ENCODE measurements around the gene RBFOX1. TPM values are rescaled to one million over a fixed set of nuclear protein-coding genes. Genes with fewer than 3 reads are reported as not detected.

The RBFOX1 gene
- total and polyA plus RNA-seq, 9 donors: 0.28 to 2.6 (median 0.48) TPM; not detected in 2

GRCh38 chr16:7470344-7470743, 137.7 kb downstream of the RBFOX1 start:
- intact Hi-C loops (cut with DNase I): no loop called here
- Histone ChIP-seq H3K4me3 (no peak overlapping the region), H3K4me1 (ENCODE audit: insufficient read depth) (no peaks in the 10 kb centered on the region), H3K36me3 (no peaks in the 10 kb centered on the region), H3K27me3 (no peaks in the 10 kb centered on the region), H3K9me3 (no peaks in the 10 kb centered on the region), H3K27ac (no peak overlapping the region)
- no peak for TF ChIP-seq CTCF (IDR thresholded peaks at IDR 0.05)
- TF ChIP-seq POLR2A (IDR thresholded peaks at IDR 0.05): no peak
- TF ChIP-seq EP300 (IDR thresholded peaks at IDR 0.05): no peak
- 90 to 94% (median 91%) methylated on average over 3 of the region's 3 CpGs for WGBS, 3 donors
- no peak for DNase-seq

- H3K4me1 ChIP-seq (ENCODE audit: insufficient read depth): no peaks in the 10 kb centered on the region
- no peaks in the 10 kb centered on the region for H3K9me3 ChIP-seq
- H3K4me3 ChIP-seq: no peak overlapping the region
- DNase-seq: no peak
- H3K27ac ChIP-seq: no peak overlapping the region
- no peak for TF ChIP-seq EP300 (IDR thresholded peaks at IDR 0.05)
- TF ChIP-seq CTCF (IDR thresholded peaks at IDR 0.05): no peak
- TF ChIP-seq POLR2A (IDR thresholded peaks at IDR 0.05): no peak
- no peaks in the 10 kb centered on the region for H3K27me3 ChIP-seq
- no peaks in the 10 kb centered on the region for H3K36me3 ChIP-seq
- 0 to 6% methylated on average over 1 of the region's 1 CpG; no CpG with 5 or more reads in 1 of the 3 donors for whole genome bisulfite sequencing, 3 donors
- intact Hi-C loops (cut with DNase I): no loop called here
Observed at GRCh38 chr16:7471268-7471667, 138.6 kb downstream of the RBFOX1 start.

- intact Hi-C loops (cut with DNase I): no loop called here
- TF ChIP-seq EP300 (IDR thresholded peaks at IDR 0.05): no peak
- TF ChIP-seq CTCF (IDR thresholded peaks at IDR 0.05): no peak
- TF ChIP-seq POLR2A (IDR thresholded peaks at IDR 0.05): no peak
- no peak for DNase-seq
- Histone ChIP-seq H3K4me1 (ENCODE audit: insufficient read depth) (no peaks in the 10 kb centered on the region), H3K27ac (no peak overlapping the region), H3K4me3 (no peak overlapping the region), H3K27me3 (no peaks in the 10 kb centered on the region), H3K36me3 (no peaks in the 10 kb centered on the region), H3K9me3 (no peaks in the 10 kb centered on the region)
- WGBS, 3 donors: 80 to 84% (median 84%) methylated on average over 10 of the region's 10 CpGs
Observed at GRCh38 chr16:7482032-7482431, 149.4 kb downstream of the RBFOX1 start.

- Histone ChIP-seq H3K4me3 (no peak overlapping the region), H3K27me3 (no peaks in the 10 kb centered on the region), H3K27ac (no peak overlapping the region), H3K4me1 (ENCODE audit: insufficient read depth) (no peaks in the 10 kb centered on the region), H3K36me3 (no peaks in the 10 kb centered on the region), H3K9me3 (no peaks in the 10 kb centered on the region)
- DNase-seq: no peak
- 65 to 76% (median 74%) methylated on average over 10 of the region's 10 CpGs for WGBS, 3 donors
- intact Hi-C loops (cut with DNase I): no loop called here
- TF ChIP-seq EP300 (IDR thresholded peaks at IDR 0.05) (no peak), CTCF (IDR thresholded peaks at IDR 0.05) (no peak), POLR2A (IDR thresholded peaks at IDR 0.05) (no peak)
Observed at GRCh38 chr16:7482596-7483290, 150.1 kb downstream of the RBFOX1 start.

Measured in ovary (tissue), 9 donors.